ENCODE measurements around the gene ADAD1. TPM values are rescaled to one million over a fixed set of nuclear protein-coding genes. Genes with fewer than 3 reads are reported as not detected.

Gene ADAD1
- total RNA-seq, 4 donors from 2014 or later, result 0.55 TPM; not detected in 3

- Histone ChIP-seq H3K36me3 (no peaks in the 10 kb centered on the region), H3K9me3 (no peaks in the 10 kb centered on the region), H3K4me3 (no peak overlapping the region), H3K4me1 (no peaks in the 10 kb centered on the region), H3K27ac (no peak overlapping the region), H3K27me3 (no peaks in the 10 kb centered on the region)
- no peak for DNase-seq
- intact Hi-C loops (cut with DNase I; ENCODE audit: low total_unique reads), result no loop called here
- no peak for TF ChIP-seq POLR2A (IDR thresholded peaks at IDR 0.05)
- TF ChIP-seq CTCF (IDR thresholded peaks at IDR 0.05), result no peak
Measured at GRCh38 chr4:122450847-122451246, 72.0 kb downstream of the ADAD1 start.

GRCh38 chr4:122453384-122453995, 74.7 kb downstream of the ADAD1 start:
- no peaks in the 10 kb centered on the region for H3K9me3 ChIP-seq
- no peaks in the 10 kb centered on the region for H3K27me3 ChIP-seq
- no peak for DNase-seq
- no peak for TF ChIP-seq CTCF (IDR thresholded peaks at IDR 0.05)
- no peak for TF ChIP-seq POLR2A (IDR thresholded peaks at IDR 0.05)
- no peak overlapping the region for H3K27ac ChIP-seq
- H3K4me3 ChIP-seq, result no peak overlapping the region
- H3K36me3 ChIP-seq, result no peaks in the 10 kb centered on the region
- intact Hi-C loops (cut with DNase I; ENCODE audit: low total_unique reads), result no loop called here
- H3K4me1 ChIP-seq, result no peaks in the 10 kb centered on the region

- Histone ChIP-seq H3K4me1 (no peaks in the 10 kb centered on the region), H3K27ac (no peak within 1 kb of the TSS), H3K9me3 (no peaks in the 10 kb centered on the region), H3K4me3 (no peak within 1 kb of the TSS), H3K36me3 (no peaks in the 10 kb centered on the region), H3K27me3 (no peaks in the 10 kb centered on the region)
- DNase-seq, result no peak
- intact Hi-C loops (cut with DNase I; ENCODE audit: low total_unique reads), result no loop called here
- TF ChIP-seq CTCF (IDR thresholded peaks at IDR 0.05), result no peak
- no peak for TF ChIP-seq POLR2A (IDR thresholded peaks at IDR 0.05)
Measured at GRCh38 chr4:122456231-122457116, 77.7 kb downstream of the ADAD1 start, which contains the start of gene IL2. TSS of gene IL2 (minus strand) at chr4:122456725. CDS start at chr4:122456440, 285 bp downstream.

GRCh38 chr4:122458625-122459024, 79.8 kb downstream of the ADAD1 start:
- H3K27ac ChIP-seq, result no peak overlapping the region
- H3K27me3 ChIP-seq, result no peaks in the 10 kb centered on the region
- intact Hi-C loops (cut with DNase I; ENCODE audit: low total_unique reads), result no loop called here
- H3K4me3 ChIP-seq, result no peak overlapping the region
- H3K4me1 ChIP-seq, result no peaks in the 10 kb centered on the region
- DNase-seq, result no peak
- no peak for TF ChIP-seq POLR2A (IDR thresholded peaks at IDR 0.05)
- no peak for TF ChIP-seq CTCF (IDR thresholded peaks at IDR 0.05)
- H3K9me3 ChIP-seq, result no peaks in the 10 kb centered on the region
- H3K36me3 ChIP-seq, result no peaks in the 10 kb centered on the region

GRCh38 chr4:122469457-122469856, 90.6 kb downstream of the ADAD1 start:
- TF ChIP-seq POLR2A (IDR thresholded peaks at IDR 0.05) (no peak), CTCF (IDR thresholded peaks at IDR 0.05) (no peak)
- H3K27me3 ChIP-seq, result no peaks in the 10 kb centered on the region
- no peak for DNase-seq
- no peaks in the 10 kb centered on the region for H3K9me3 ChIP-seq
- no peaks in the 10 kb centered on the region for H3K36me3 ChIP-seq
- intact Hi-C loops (cut with DNase I; ENCODE audit: low total_unique reads), result no loop called here
- no peaks in the 10 kb centered on the region for H3K4me1 ChIP-seq
- no peak overlapping the region for H3K4me3 ChIP-seq
- no peak overlapping the region for H3K27ac ChIP-seq

Measured in uterus (tissue), 4 donors.